ENCODE results near the gene DNMT3A. TPM values are rescaled to one million over a fixed set of nuclear protein-coding genes. Genes with fewer than 3 reads are reported as not detected.

The DNMT3A gene
- total and polyA plus RNA-seq, 10 donors, result 9.0 to 64.6 (median 33.2) TPM

DNA sequence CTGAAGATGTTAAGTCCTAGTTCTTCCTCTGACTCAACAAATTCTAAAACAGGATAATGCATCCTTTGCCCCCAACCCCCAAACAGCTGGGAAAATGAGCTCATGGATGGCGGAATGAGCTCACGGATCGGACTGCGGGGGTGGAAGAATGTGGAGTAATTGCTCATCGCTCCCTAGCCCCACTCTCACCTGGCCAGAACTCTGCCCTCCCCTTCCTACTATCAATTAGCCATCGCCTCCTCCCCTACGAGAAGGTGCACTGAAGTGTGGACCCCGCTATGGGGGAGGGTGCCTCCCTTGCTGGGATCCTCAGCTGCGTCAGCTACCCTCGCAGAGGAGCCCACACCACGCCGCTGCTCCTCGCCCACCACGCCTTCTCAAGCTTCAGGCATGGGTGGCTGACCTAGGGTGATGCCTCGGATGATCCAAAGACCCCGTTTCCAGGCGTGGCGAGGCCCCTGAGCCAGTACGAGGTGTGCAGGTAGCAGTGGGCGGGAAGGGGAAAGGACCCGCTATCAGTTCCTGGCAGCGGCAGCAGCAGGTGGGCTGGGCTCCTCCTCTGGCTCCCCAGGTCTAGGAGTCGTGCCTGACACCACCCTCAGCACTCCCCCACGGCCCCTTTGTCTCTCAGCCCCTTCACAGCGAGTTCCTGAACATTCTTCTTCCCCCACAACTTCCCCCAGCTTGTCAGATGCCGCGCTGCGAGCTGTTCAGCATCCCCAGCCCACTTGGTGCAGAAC lies 91.2 kb downstream of the DNMT3A start:
- TF ChIP-seq POLR2A (IDR thresholded peaks at IDR 0.05), result no peak
- TF ChIP-seq POLR2AphosphoS5 (IDR thresholded peaks at IDR 0.05), result peak in 2 of 3 donors; percentile 23 to 28
- H3K27ac ChIP-seq, result peak overlapping the region in 6 of 8 donors; percentile 83 to 91 (median 88)
- no peaks in the 10 kb centered on the region for H3K9me3 ChIP-seq
- 53 to 68% (median 55%) methylated on average over 28 of the region's 28 CpGs for WGBS, 5 donors
- DNase-seq, result no peak
- H3K36me3 ChIP-seq, result peaks cover 4 to 43% (median 30%) of the 10 kb centered on the region in 6 donors
- peaks cover 12 to 73% (median 32%) of the 10 kb centered on the region in 6 donors for H3K4me1 ChIP-seq
- intact Hi-C loops (cut with DNase I; ENCODE audit: low total_unique reads), result no loop called here
- H3K27me3 ChIP-seq (replicated peaks in 1 of 7), result no peaks in the 10 kb centered on the region
- H3K4me3 ChIP-seq, result peak overlapping the region in 5 of 8 donors; percentile 52 to 82 (median 61)

DNA sequence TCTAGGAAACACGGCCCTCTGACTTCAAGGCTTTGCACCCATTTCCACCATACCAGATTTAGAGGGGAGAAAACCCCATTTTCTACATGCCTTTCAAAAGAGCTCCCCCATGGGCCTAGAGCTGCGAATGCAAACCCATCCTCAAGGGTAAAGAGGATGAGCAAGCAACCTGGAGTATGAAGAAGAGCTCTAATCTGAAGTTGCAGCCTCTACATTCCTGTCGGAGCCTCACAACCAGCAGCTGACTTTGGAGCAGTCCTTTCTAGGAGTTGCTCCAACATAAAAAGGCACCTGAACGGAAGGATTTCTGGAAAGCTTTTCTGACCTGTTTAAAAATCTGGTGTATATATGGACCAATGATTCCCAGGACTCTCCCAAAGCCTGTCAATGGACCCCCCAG lies 91.9 kb downstream of the DNMT3A start:
- H3K27ac ChIP-seq, result no peak overlapping the region
- no peaks in the 10 kb centered on the region for H3K27me3 ChIP-seq (replicated peaks in 1 of 7)
- 89 to 98% (median 95%) methylated on average over 4 of the region's 4 CpGs for WGBS, 5 donors
- no peaks in the 10 kb centered on the region for H3K9me3 ChIP-seq
- H3K4me3 ChIP-seq, result no peak overlapping the region
- intact Hi-C loops (cut with DNase I; ENCODE audit: low total_unique reads), result no loop called here
- DNase-seq, result no peak
- no peak for TF ChIP-seq POLR2AphosphoS5 (IDR thresholded peaks at IDR 0.05)
- TF ChIP-seq POLR2A (IDR thresholded peaks at IDR 0.05), result no peak
- TF ChIP-seq, protein P1, sequence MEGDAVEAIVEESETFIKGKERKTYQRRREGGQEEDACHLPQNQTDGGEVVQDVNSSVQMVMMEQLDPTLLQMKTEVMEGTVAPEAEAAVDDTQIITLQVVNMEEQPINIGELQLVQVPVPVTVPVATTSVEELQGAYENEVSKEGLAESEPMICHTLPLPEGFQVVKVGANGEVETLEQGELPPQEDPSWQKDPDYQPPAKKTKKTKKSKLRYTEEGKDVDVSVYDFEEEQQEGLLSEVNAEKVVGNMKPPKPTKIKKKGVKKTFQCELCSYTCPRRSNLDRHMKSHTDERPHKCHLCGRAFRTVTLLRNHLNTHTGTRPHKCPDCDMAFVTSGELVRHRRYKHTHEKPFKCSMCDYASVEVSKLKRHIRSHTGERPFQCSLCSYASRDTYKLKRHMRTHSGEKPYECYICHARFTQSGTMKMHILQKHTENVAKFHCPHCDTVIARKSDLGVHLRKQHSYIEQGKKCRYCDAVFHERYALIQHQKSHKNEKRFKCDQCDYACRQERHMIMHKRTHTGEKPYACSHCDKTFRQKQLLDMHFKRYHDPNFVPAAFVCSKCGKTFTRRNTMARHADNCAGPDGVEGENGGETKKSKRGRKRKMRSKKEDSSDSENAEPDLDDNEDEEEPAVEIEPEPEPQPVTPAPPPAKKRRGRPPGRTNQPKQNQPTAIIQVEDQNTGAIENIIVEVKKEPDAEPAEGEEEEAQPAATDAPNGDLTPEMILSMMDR (IDR thresholded peaks at IDR 0.05 in 8 of 11, conservative IDR thresholded peaks at IDR 0.05 in 3 of 11), result no peak
- peaks cover 4 to 43% (median 35%) of the 10 kb centered on the region in 6 donors for H3K36me3 ChIP-seq
- H3K4me1 ChIP-seq, result peaks cover 12 to 73% (median 32%) of the 10 kb centered on the region in 6 donors

DNA sequence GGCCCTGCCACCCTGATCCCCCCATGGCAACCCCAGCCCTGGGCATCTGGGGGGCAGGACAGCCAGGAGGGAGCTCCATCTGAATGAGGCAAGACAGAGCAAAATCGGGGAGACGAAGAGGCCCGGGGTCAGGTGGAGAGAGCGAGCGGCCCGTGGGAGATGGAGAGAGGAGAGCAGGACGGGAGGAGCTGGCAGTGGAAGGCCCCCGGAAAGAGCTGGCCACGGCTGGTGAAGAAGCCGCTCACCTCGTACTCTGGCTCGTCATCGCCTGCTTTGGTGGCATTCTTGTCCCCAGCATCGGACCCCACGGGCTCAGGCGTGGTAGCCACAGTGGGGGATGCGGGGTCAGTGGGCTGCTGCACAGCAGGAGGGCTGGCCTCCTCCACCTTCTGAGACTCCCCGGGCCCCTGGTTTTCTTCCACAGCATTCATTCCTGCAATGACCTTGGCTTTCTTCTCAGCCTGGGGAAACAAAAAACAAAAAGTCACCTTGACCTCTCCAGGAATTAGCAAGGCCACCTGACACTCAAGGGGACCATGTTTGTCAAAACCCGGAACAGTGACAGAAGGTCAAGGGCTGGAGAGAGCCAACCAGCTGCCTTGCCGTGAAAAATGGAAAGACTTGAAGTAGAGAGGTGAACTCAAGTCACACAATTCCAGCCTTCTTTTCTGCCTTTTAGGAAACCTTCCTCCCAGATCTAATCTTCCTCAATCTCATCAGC lies 93.8 kb downstream of the DNMT3A start:
- intact Hi-C loops (cut with DNase I; ENCODE audit: low total_unique reads), result no loop called here
- no peak for DNase-seq

DNA sequence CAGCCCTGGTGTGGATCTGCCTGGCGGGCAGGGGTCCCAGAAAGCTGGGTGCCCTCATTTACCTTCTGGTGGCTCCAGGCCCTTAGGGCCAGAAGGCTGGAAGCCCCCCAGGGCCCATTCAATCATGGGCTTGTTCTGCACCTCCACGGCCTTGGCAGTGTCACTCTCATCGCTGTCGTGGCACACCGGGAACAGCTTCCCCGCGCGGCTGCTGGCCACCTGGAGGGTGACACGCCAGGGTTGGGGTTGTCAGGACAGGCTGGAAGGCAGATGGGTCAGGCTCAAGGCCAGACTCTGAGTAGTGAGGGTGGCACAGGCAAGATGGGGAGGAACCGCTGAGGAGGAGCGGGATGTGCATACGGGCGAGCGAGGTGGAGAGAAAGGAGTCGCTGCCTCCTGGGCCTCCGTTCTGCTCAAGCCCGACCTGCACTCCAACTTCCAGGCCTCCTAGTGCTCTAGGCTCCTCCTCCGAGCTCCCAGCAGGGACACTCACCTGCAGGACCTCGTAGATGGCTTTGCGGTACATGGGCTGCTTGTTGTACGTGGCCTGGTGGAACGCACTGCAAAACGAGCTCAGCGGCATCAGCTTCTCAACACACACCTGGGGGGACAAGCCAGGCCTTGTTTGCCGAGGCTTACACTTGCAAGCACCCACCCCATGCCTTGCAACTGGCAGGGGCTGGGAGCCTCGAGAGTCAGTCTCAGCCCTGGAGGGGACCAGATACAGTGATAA lies 95.0 kb downstream of the DNMT3A start:
- Histone ChIP-seq H3K27ac (peak overlapping the region in 2 of 8 donors; percentile 15 to 61), H3K27me3 (replicated peaks in 1 of 7) (no peaks in the 10 kb centered on the region), H3K9me3 (no peaks in the 10 kb centered on the region), H3K36me3 (peaks cover 4 to 66% (median 65%) of the 10 kb centered on the region in 6 donors), H3K4me1 (peaks cover 12 to 56% (median 22%) of the 10 kb centered on the region in 6 donors), H3K4me3 (no peak overlapping the region)
- WGBS, 5 donors, result 89 to 96% (median 96%) methylated on average over 15 to 26 of the region's 26 CpGs
- TF ChIP-seq POLR2A (IDR thresholded peaks at IDR 0.05), result no peak
- TF ChIP-seq, protein P1 (IDR thresholded peaks at IDR 0.05 in 8 of 11, conservative IDR thresholded peaks at IDR 0.05 in 3 of 11), result no peak
- TF ChIP-seq POLR2AphosphoS5 (IDR thresholded peaks at IDR 0.05), result peak in 1 of 3 donors; percentile 46
- DNase-seq, result no peak
- intact Hi-C loops (cut with DNase I; ENCODE audit: low total_unique reads), result no loop called here

More for the DNA sequence above, 93.8 kb downstream of the DNMT3A start:
- Histone ChIP-seq H3K27me3 (replicated peaks in 1 of 7) (no peaks in the 10 kb centered on the region), H3K9me3 (no peaks in the 10 kb centered on the region), H3K4me3 (no peak overlapping the region), H3K27ac (peak overlapping the region in 6 of 8 donors; percentile 26 to 61 (median 52)), H3K36me3 (peaks cover 4 to 54% (median 53%) of the 10 kb centered on the region in 6 donors), H3K4me1 (peaks cover 12 to 68% (median 30%) of the 10 kb centered on the region in 6 donors)
- WGBS, 5 donors, result 77 to 90% (median 84%) methylated on average over 20 of the region's 20 CpGs
- TF ChIP-seq, protein P1 (IDR thresholded peaks at IDR 0.05 in 8 of 11, conservative IDR thresholded peaks at IDR 0.05 in 3 of 11), result no peak
- peak in 2 of 3 donors; percentile 23 to 34 for TF ChIP-seq POLR2AphosphoS5 (IDR thresholded peaks at IDR 0.05)
